Measurements from ENCODE around the gene DNAJB12.
"Not testable (repeated sequence)": the region's sequence is repeated elsewhere in the genome, so short reads cannot be mapped to it uniquely, and the experiment has no call there.

DNAJB12 gene

GRCh38 chr10:72318418-72319262 lies 36.1 kb downstream of the DNAJB12 start:
- Mint-ChIP-seq H3K4me3 (peak overlapping the region; percentile 66), H3K27ac (peak overlapping the region; percentile 96), H3K27me3 (no peaks in the 10 kb centered on the region), H3K36me3 (no peaks in the 10 kb centered on the region), H3K4me1 (peaks cover 74% of the 10 kb centered on the region), H3K9me3 (no peaks in the 10 kb centered on the region)
- no peak for ATAC-seq

GRCh38 chr10:72316748-72317435 lies 37.8 kb downstream of the DNAJB12 start:
- no peak for ATAC-seq
- H3K4me1 Mint-ChIP-seq, result peaks cover 56% of the 10 kb centered on the region
- no peaks in the 10 kb centered on the region for H3K9me3 Mint-ChIP-seq

GRCh38 chr10:72316386-72316700 lies 38.4 kb downstream of the DNAJB12 start:
- Mint-ChIP-seq H3K27me3 (no peaks in the 10 kb centered on the region), H3K27ac (no peak overlapping the region), H3K4me1 (peaks cover 51% of the 10 kb centered on the region), H3K4me3 (no peak overlapping the region), H3K9me3 (no peaks in the 10 kb centered on the region), H3K36me3 (no peaks in the 10 kb centered on the region)
- ATAC-seq, result no peak

More at GRCh38 chr10:72316748-72317435, 37.8 kb downstream of the DNAJB12 start:
- H3K36me3 Mint-ChIP-seq, result no peaks in the 10 kb centered on the region
- no peak overlapping the region for H3K4me3 Mint-ChIP-seq
- H3K27ac Mint-ChIP-seq, result no peak overlapping the region
- no peaks in the 10 kb centered on the region for H3K27me3 Mint-ChIP-seq

GRCh38 chr10:72315611-72316385 lies 38.9 kb downstream of the DNAJB12 start:
- Mint-ChIP-seq H3K9me3 (no peaks in the 10 kb centered on the region), H3K4me3 (no peak overlapping the region), H3K27me3 (no peaks in the 10 kb centered on the region), H3K4me1 (peaks cover 45% of the 10 kb centered on the region), H3K27ac (no peak overlapping the region), H3K36me3 (no peaks in the 10 kb centered on the region)
- ATAC-seq, result no peak

DNA sequence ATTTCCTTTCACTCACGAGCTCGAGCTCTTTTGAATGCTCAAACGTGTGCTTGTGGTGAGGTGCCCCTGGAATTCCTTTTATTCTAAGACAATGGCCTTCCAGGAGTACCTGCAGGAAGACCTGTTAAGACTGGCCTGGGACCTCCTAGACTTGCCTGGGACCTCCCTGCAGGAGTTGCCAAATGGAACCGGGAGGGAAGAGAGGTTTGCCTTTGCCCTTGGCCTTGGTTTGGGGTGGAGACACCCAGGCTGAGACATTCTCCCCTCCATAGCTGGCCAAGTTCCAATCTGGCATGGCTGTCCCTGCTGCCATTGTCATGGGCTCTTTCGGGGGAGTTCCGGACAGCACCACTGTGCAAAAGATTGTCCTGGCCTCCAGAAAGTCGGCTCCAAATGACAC lies 39.7 kb downstream of the DNAJB12 start:
- Mint-ChIP-seq H3K4me3 (no peak overlapping the region), H3K36me3 (no peaks in the 10 kb centered on the region), H3K4me1 (peaks cover 45% of the 10 kb centered on the region), H3K9me3 (no peaks in the 10 kb centered on the region), H3K27ac (no peak overlapping the region), H3K27me3 (no peaks in the 10 kb centered on the region)
- no peak for ATAC-seq

DNA sequence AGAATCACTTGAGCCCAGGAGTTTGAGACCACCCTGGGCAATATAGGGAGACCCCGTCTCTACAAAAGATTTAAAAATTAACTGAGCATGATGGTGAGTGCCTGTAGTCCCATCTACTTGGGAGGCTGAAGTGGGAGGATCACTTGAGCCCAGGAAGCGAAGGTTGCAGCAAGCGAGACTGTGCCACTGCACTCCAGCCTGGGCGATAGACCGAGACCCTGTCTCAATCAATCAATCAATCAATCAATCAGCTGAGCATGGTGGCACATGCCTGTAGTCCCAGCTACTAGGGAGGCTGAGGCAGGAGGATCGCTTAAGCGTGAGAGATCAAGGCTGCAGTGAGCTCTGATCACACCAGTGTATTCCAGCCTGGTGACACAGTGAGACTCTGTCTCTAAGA lies 40.5 kb downstream of the DNAJB12 start:
- no peaks in the 10 kb centered on the region for H3K9me3 Mint-ChIP-seq
- no peak for ATAC-seq
- H3K27me3 Mint-ChIP-seq, result no peaks in the 10 kb centered on the region
- peaks cover 47% of the 10 kb centered on the region for H3K4me1 Mint-ChIP-seq
- no peak overlapping the region for H3K4me3 Mint-ChIP-seq
- H3K36me3 Mint-ChIP-seq, result no peaks in the 10 kb centered on the region
- no peak overlapping the region for H3K27ac Mint-ChIP-seq

- Mint-ChIP-seq H3K4me3 (no peak overlapping the region), H3K27me3 (no peaks in the 10 kb centered on the region), H3K9me3 (no peaks in the 10 kb centered on the region), H3K27ac (no peak overlapping the region), H3K4me1 (peaks cover 45% of the 10 kb centered on the region), H3K36me3 (no peaks in the 10 kb centered on the region)
- ATAC-seq, result no peak
Observed at GRCh38 chr10:72312865-72313391, 41.8 kb downstream of the DNAJB12 start.

GRCh38 chr10:72311667-72312066 lies 43.1 kb downstream of the DNAJB12 start:
- no peaks in the 10 kb centered on the region for H3K9me3 Mint-ChIP-seq

DNA sequence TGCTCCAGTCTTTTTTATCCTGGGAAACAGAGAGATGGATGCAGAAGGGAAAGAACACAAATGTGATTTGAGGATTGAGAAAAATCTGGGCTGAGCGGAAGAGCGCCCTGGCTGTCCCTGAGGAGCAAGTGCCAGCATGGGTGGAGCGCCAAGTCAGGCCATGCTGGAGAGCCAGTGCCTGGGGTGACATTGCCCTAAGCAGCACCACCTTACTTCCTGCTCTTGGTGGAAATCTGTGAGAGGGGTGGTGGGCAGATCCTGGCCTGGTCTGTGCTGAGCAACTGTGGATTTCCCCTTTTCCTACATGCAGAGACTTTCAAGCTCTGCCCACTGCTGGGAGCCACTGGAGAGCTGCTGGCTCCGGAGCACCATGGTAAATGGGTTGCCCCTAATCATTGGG lies 44.1 kb downstream of the DNAJB12 start:
- Mint-ChIP-seq H3K4me3 (no peak overlapping the region), H3K4me1 (peaks cover 34% of the 10 kb centered on the region), H3K9me3 (no peaks in the 10 kb centered on the region), H3K36me3 (no peaks in the 10 kb centered on the region), H3K27ac (peak overlapping the region; percentile 23), H3K27me3 (no peaks in the 10 kb centered on the region)
- no peak for ATAC-seq

More at GRCh38 chr10:72311667-72312066, 43.1 kb downstream of the DNAJB12 start:
- Mint-ChIP-seq H3K27me3 (no peaks in the 10 kb centered on the region), H3K4me1 (peaks cover 37% of the 10 kb centered on the region), H3K27ac (no peak overlapping the region), H3K36me3 (no peaks in the 10 kb centered on the region), H3K4me3 (no peak overlapping the region)
- no peak for ATAC-seq

GRCh38 chr10:72310241-72310633 lies 44.5 kb downstream of the DNAJB12 start:
- H3K36me3 Mint-ChIP-seq, result no peaks in the 10 kb centered on the region
- no peak for ATAC-seq
- H3K27me3 Mint-ChIP-seq, result no peaks in the 10 kb centered on the region
- no peak overlapping the region for H3K4me3 Mint-ChIP-seq
- no peaks in the 10 kb centered on the region for H3K9me3 Mint-ChIP-seq
- H3K27ac Mint-ChIP-seq, result peak overlapping the region; percentile 23
- peaks cover 36% of the 10 kb centered on the region for H3K4me1 Mint-ChIP-seq

DNA sequence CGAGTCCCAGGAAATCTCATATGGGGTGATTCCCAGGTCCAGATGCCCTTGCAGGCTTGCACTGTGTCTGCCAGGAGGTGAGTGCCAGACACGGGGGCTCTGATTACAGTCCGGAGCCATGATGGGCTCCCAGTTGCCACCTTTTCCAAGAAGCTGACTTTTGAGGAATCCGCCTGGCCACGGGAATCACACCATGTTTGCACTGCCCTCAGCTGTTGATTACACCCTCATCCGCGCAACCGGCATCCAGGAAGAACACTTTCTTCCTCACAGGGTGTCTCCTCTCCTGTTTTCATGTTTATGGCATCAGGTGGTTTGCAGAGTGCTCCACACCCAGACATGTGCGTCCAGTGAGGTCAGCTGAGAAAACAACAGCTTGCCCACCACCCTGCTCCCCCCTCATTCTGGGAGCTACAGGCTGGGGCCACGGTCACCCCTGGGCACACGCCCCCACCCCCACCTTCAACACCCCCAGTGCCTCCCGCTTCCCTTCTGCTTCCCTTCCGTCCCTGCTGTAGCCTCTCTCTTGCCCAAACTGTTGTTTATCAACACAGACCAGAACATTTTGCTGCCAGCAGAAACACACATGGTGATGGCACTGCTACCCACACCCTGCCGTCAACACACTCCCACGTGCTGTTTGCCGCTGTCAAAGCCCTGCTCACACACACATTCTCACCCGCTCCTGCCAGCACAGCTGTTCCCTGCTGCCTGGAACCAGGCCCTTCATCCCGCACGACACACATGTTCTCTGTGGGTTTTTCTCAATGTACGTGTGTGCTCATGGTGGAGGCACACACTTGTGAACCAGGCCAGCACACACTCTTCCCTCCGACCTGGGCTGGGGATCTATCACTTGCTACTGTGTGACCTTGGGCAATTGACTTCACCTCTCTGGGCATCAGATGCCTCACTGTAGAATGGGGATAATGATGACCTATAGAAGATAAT lies 45.2 kb downstream of the DNAJB12 start:
- no peaks in the 10 kb centered on the region for H3K36me3 Mint-ChIP-seq
- no peaks in the 10 kb centered on the region for H3K27me3 Mint-ChIP-seq
- H3K4me1 Mint-ChIP-seq, result peaks cover 40% of the 10 kb centered on the region
- H3K27ac Mint-ChIP-seq, result peak overlapping the region; percentile 73
- H3K9me3 Mint-ChIP-seq, result no peaks in the 10 kb centered on the region
- ATAC-seq, result no peak
- H3K4me3 Mint-ChIP-seq, result no peak overlapping the region

- no peaks in the 10 kb centered on the region for H3K36me3 Mint-ChIP-seq
- no peaks in the 10 kb centered on the region for H3K9me3 Mint-ChIP-seq
- no peak for ATAC-seq
- no peak overlapping the region for H3K4me3 Mint-ChIP-seq
- peaks cover 40% of the 10 kb centered on the region for H3K4me1 Mint-ChIP-seq
- H3K27me3 Mint-ChIP-seq, result no peaks in the 10 kb centered on the region
- peak overlapping the region; percentile 73 for H3K27ac Mint-ChIP-seq
Observed at GRCh38 chr10:72308320-72308987, 46.3 kb downstream of the DNAJB12 start.

- ATAC-seq, H3K4me3 Mint-ChIP-seq: not testable (repeated sequence)
- peak overlapping the region; percentile 73 for H3K27ac Mint-ChIP-seq
Observed at GRCh38 chr10:72307711-72308110, 47.0 kb downstream of the DNAJB12 start.

DNA sequence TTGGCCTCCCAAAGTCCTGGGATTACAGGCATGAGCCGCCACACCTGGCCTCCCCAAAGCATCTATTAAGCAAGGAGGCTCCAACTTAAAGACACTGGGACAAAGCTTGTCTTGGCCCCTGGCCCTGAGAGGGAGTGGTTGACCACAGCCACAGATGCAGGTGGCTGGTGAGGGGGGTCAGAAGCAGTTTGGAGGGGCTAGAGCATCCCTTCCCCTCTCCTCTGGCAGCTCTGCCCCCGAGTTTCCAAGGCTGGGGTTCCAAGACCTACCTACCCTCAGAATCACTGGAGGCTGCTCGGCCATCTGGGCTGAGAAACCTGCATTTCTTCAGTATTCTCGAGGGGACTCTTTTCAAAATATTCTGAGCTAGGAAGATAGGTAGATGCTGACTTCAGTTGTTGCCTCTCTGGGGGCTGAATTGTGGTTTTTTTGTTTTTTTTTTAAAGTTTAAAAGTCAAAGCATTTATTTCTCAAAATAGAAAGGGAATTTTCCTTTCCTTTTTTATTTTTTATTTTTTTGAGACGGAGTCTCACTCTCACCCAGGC lies 48.4 kb downstream of the DNAJB12 start:
- Mint-ChIP-seq H3K4me3 (no peak overlapping the region), H3K36me3 (no peaks in the 10 kb centered on the region), H3K4me1 (peaks cover 40% of the 10 kb centered on the region), H3K9me3 (no peaks in the 10 kb centered on the region), H3K27ac (peak overlapping the region; percentile 81), H3K27me3 (no peaks in the 10 kb centered on the region)
- no peak for ATAC-seq

More at GRCh38 chr10:72307711-72308110, 47.0 kb downstream of the DNAJB12 start:
- H3K9me3 Mint-ChIP-seq, H3K27me3 Mint-ChIP-seq, H3K36me3 Mint-ChIP-seq: not testable (repeated sequence)
- peaks cover 40% of the 10 kb centered on the region for H3K4me1 Mint-ChIP-seq

Data from stimulated activated memory B cell treated with anti-CD40 and anti-IgM and Interleukin-4, amounts not matched to agents 10 μg/mL and 1 μg/mL and 100 μg/mL, for 72 hours (primary cell).